HG02943 (cell line): ENCODE data around the gene DTX3.
"Not testable (repeated sequence)": the region's sequence is repeated elsewhere in the genome, so short reads cannot be mapped to it uniquely, and the experiment has no call there.

Experiments
- ATAC-seq: cut with Tn5 transposase; IDR thresholded peaks from one replicate; pipeline ENCODE4 v1.9.1; 2021; ENCODE audit warnings: mild to moderate bottlenecking, low read depth, moderate library complexity; ENCODE audit not compliant: unreplicated experiment

Gene DTX3

DNA sequence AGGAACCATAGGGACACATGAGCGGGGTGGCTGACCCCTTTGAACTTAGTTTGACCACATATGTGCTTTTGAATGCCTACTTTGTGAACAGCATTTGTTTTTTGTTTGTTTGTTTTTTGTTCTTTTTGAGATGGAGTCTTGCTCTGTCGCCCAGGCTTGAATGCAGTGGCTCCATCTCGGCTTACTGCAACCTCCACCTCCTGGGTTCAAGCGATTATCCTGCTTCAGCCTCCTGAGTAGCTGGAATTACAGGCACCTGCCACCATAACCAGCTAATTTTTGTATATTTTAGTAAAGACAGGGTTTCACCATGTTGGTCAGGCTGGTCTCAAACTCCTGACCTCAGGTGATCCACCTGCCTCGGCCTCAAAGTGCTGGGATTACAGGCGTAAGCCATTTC is 13.8 kb downstream of the DTX3 start:
- ATAC-seq: not testable (repeated sequence)

- ATAC-seq: no peak
Observed at GRCh38 chr12:57618966-57619433, 14.4 kb downstream of the DTX3 start.

DNA sequence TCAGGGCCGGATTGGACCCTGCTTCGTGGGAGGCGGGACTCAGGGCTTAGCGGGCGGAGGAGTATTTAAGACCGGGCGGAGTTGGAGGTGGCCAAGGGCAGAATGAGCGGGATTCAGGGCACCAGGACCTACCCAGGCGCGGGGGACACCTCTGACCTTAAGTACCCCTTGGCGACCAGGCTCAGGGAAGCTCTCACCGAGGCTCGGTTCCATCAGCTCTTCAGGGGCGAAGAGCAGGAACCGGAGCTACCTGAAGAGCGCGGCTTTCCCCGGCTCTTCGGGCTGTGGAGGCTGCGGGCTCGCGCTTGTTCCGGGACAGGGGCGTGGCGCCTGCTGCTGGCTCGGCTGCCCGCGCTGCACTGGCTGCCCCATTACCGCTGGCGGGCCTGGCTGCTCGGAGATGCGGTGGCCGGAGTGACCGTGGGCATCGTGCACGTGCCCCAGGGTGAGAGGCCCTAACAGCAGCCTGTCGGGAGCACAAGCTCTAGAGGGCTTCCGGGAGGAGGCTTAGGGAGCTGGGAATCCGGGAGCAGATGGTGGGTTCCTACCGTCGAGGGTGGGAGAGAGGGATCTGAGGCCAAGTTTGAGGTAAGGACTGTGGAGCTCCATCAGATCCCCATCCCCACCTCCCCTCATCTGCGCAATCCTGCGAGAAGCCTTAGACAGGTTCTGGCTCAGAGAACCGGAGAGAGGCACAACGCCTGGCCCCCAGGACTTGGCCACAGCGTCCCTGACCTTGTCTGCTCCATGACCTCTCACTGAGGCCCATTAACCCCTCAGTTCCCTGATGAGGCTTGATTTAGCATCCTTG is 15.0 kb downstream of the DTX3 start:
- ATAC-seq: no peak

- ATAC-seq: no peak
Observed at GRCh38 chr12:57620245-57620935, 15.8 kb downstream of the DTX3 start.

- ATAC-seq: no peak
Observed at GRCh38 chr12:57620936-57621496, 16.4 kb downstream of the DTX3 start.

DNA sequence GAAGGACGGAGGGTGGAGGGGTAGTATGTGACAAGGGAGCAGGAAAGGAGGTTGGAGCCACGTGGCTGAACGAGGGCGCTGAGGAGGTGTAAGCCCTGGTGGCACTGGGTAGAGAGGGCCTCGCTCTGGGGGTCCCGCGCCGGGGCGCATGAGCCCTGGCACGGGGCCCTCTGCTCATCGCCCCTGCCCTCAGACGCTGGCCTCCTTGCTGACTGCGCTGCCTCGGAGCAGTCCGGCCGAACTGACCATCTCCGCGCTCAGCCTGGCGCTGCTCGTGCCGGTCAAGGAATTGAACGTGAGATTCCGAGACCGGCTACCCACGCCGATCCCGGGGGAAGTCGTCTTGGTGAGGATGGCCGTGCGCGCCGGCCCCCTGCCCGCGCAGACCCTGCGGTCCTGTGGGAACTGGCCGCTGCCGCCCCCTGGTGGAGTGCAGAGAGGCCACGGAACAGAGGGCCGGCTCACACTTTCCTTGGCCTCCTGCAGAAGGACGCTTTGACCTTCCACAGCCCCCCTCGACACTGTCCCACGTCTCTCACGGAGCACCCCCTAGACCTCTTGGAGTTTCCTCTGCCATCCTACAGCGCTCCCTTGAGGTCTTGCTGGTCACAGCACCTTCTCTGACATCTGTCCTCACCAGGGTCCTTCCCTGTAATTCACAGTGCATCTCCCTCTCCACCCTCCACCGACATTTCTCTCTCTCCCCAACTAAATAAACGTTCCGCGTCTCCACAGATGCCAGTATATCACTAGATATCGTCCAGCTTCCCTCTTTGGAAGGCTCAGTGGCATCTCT is 17.1 kb downstream of the DTX3 start:
- ATAC-seq: no peak

GRCh38 chr12:57622293-57623245 is 17.9 kb downstream of the DTX3 start:
- no peak for ATAC-seq

- no peak for ATAC-seq
Observed at GRCh38 chr12:57623385-57623784, 18.8 kb downstream of the DTX3 start.

DNA sequence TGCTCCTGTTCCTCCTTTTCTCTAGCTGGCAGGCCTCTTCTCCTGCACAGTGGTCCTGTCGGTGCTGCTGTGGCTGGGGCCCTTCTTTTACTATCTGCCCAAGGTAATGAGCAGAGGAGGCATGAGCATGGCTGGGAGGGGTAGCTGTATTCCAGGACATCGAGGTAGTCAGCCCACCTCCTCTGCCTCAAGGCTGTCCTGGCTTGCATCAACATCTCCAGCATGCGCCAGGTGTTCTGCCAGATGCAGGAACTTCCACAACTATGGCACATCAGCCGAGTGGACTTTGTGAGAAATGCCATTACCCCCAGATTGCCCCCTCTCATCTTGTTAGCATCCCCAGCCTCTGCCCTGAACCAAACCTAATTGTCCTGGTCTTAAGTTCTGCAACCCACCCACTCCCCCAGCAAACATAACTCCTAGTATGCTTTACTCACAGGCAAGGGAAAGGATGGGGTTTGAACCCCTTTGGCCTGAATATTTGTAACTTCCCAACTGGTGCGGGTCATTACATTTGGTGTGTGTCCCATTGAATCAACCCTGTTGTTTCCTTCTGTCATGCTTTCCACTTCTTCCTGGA is 19.3 kb downstream of the DTX3 start:
- no peak for ATAC-seq

DNA sequence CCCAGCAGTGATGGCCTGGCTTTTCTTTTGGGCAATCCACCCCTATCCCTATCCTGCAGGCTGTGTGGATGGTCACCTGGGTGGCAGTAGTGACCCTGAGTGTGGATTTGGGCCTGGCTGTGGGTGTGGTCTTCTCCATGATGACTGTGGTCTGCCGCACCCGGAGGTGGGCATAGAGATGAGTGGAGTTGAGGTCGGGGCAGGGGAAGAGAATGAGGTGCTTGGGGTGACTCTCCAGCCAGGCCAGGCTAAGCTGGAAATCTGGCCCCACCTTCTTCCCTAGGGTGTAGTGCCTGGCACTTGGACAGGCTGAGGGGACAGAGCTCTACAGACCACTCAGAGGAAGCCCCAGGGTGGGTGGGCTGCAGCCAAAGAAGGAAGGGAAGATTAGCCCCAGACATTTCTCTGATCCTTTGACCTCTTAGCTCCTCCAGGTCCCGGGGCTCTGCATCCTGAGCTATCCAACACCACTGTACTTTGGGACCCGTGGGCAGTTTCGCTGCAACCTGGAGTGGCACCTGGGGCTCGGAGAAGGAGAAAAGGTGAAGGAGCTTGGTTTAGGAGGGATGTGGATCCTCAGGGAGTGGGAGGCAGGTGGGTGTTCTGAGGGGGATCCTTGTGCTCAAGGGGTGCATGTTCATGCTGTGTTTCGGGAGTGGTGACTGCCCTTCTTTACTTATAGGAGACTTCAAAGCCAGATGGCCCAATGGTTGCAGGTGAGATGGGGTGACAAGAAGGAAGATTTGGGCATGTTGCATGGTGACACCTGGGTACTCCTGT is 20.0 kb downstream of the DTX3 start:
- ATAC-seq: no peak

- ATAC-seq: no peak
Observed at GRCh38 chr12:57625261-57626032, 20.8 kb downstream of the DTX3 start.

DNA sequence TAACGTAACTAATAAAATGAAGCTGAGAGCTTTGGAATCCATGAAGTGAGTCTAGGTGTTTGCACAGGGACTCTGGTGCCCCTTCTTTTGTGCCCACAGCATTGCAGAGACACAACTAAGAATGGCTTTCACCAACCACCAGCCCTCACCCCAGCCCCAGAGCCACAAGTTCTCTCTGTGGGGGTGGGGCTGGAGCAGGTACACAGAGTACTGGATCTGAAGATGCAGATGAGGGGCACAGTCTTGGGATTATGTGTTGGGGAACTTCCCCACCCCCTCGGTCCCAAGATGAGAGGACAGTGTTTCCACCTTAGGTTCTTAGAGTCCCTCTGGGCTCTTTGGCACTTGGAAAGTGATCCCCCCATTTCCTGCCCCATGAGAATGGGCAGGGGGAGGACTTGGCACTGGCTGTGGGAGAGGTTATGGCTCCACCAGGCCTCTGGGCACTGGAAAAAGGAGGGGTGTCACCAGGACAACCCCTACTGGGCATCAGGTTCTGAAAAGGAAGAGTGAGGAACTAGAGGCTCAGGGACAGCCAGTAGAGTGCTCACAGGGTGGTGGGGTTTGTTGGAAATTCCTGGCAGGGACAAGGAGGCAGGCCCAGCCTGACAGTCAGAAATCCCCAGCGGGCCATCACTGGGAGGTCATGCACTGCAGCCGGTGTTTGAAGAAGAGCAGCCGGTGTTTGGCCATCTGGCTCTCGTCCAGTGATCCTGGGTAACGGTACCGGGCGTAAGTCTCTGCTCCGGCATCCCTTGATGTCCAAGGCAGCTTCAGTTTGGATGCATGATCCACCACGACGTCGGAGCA is 21.7 kb downstream of the DTX3 start:
- no peak for ATAC-seq

GRCh38 chr12:57626921-57627445 is 22.4 kb downstream of the DTX3 start:
- no peak for ATAC-seq

GRCh38 chr12:57627501-57628279 is 23.1 kb downstream of the DTX3 start:
- no peak for ATAC-seq

- no peak for ATAC-seq
Observed at GRCh38 chr12:57628280-57629191, 23.9 kb downstream of the DTX3 start.
